Measurements from ENCODE around the gene TOB2. TPM values are rescaled to one million over a fixed set of nuclear protein-coding genes. Genes with fewer than 3 reads are reported as not detected.

Gene TOB2
- total and polyA plus RNA-seq, 11 donors: 29.0 to 74.5 (median 44.9) TPM

DNA sequence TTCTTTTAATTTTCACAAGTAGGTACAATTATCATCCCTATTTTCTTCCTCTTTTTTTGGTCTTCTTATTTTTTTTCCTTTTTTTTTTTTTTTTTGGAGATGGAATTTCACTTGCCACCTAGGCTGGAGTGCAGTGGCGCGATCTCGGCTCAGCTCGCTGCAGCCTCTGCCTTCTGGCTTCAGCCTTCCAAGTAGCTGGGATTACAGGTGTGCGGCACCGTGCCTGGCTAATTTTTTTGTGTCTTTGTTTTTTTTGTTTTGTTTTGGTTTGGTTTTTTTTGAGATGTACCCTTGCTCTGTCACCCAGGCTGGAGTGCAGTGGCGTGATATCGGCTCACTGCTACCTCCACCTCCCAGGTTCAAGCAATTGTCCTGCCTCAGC is 16.7 kb downstream of the TOB2 start:
- intact Hi-C loops (cut with DNase I): no loop called here
- TF ChIP-seq POLR2A (IDR thresholded peaks at IDR 0.05) (no peak), CTCF (IDR thresholded peaks at IDR 0.05) (no peak)
- no peak for ATAC-seq
- no peak for DNase-seq
- H3K27ac ChIP-seq: no peak overlapping the region
- H3K36me3 ChIP-seq: peaks cover 0 to 72% (median 56%) of the 10 kb centered on the region in 9 donors
- WGBS, 4 donors: 95 to 98% (median 96%) methylated on average over 8 of the region's 8 CpGs
- H3K27me3 ChIP-seq: no peaks in the 10 kb centered on the region
- no peaks in the 10 kb centered on the region for H3K9me3 ChIP-seq
- H3K4me1 ChIP-seq: peaks cover 0 to 25% (median 13%) of the 10 kb centered on the region in 12 donors
- H3K4me3 ChIP-seq: no peak overlapping the region

DNA sequence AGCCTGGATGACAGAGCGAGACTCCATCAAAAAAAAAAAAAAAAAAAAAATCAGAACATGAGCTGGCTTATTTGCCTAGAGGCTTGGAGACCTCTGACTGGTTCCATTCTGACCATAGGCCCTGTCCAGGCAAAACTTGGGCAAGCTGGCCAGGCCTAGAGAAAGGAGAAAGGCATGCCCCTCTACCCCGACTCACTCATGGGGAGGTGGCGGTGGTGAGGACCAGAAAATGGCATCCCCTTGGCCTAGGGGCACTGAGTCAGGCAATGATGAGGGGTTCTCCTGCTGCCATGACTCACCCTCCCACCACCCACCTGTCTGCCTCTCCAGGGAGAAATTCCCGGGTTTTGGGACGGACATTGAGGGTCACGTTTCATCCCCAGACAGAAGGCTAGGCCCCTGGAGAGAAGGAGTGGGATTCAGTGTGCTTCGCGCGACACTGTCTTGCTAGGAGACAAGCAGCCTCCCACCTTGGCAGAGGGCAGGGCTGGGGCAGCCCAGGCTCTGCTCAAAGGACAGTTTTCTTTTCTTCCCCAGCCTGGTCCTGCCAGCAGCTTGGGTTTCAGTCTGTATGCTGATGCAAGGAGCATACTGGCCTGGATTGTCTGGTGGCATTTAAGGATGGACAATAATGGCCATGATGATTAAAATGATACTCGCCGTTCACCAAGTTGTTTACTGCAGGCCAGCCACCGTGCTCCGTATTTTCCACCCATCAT is 17.2 kb downstream of the TOB2 start:
- intact Hi-C loops (cut with DNase I): no loop called here
- DNase-seq: no peak
- H3K27me3 ChIP-seq: no peaks in the 10 kb centered on the region
- TF ChIP-seq CTCF (IDR thresholded peaks at IDR 0.05) (no peak), POLR2A (IDR thresholded peaks at IDR 0.05) (no peak)
- H3K4me1 ChIP-seq: peaks cover 0 to 19% (median 8%) of the 10 kb centered on the region in 12 donors
- no peak overlapping the region for H3K4me3 ChIP-seq
- ATAC-seq: peak in 1 of 4 donors; percentile 17
- no peak overlapping the region for H3K27ac ChIP-seq
- no peaks in the 10 kb centered on the region for H3K9me3 ChIP-seq
- 82 to 91% (median 89%) methylated on average over 13 of the region's 13 CpGs for WGBS, 4 donors
- peaks cover 0 to 72% (median 56%) of the 10 kb centered on the region in 9 donors for H3K36me3 ChIP-seq

DNA sequence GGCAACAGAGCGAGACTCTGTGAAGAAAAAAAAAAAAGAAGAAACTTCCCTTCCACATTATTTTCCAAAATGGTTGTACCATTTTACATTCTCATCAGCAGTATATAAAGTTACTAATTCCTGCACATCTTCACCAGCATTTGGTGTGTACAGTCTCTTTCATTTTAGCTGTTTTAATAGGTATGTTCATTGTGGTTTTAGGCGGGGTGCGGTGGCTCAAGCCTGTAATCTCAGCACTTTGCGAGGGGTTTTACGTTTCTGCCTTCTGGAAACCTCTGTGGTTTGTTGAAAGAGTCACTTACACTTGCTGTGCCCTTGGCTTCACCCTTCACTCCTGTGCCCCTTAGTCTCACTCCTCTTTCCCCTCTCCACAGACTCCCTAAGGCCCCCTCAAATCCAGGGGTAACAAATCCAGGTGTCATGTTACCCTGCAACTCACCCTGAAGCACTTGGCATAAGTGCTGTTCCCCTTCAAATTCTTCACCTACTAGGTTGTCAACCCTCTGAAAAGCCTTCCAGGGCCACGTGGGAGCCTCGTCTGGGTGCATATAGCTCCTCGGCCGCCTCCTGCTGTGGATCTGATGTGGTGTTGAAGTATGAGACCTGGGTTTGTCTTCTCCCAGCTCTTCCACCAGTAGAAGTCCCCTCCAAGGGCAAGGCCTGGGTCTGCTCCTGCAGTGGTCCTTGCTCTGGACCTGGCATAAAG is 20.8 kb downstream of the TOB2 start:
- no peak overlapping the region for H3K4me3 ChIP-seq
- intact Hi-C loops (cut with DNase I): no loop called here
- no peaks in the 10 kb centered on the region for H3K9me3 ChIP-seq
- ATAC-seq: no peak
- H3K27ac ChIP-seq: no peak overlapping the region
- WGBS, 4 donors: 65 to 82% (median 68%) methylated on average over 9 of the region's 9 CpGs
- no peaks in the 10 kb centered on the region for H3K27me3 ChIP-seq
- no peak for DNase-seq
- no peak for TF ChIP-seq POLR2A (IDR thresholded peaks at IDR 0.05)
- TF ChIP-seq CTCF (IDR thresholded peaks at IDR 0.05): no peak
- H3K36me3 ChIP-seq: peaks cover 0 to 57% (median 40%) of the 10 kb centered on the region in 9 donors
- no peaks in the 10 kb centered on the region for H3K4me1 ChIP-seq

DNA sequence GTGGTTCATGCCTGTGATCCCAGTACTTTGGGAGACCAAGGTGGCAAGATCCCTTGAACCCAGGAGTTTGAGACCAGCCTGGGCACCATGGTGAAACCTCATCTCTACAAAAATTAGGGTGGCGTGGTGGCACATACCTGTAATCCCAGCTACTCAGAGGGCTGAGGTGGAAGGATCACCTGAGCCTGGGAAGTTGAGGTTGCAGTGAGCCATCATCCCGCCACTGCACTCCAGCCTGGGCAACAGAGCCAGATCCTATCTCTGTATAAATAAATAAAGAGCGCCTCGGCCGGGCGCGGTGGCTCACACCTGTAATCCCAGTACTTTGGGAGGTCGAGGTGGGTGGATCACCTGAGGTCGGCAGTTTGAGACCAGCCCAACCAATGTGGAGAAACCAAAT is 27.9 kb downstream of the TOB2 start:
- H3K4me1 ChIP-seq: peaks cover 2 to 52% (median 32%) of the 10 kb centered on the region in 12 donors
- intact Hi-C loops (cut with DNase I): loop anchor here in 1 of 10 donors (2.0 kb wide), 1 partner anchor 24 kb away; no protein-coding TSS in a partner anchor
- no peak overlapping the region for H3K4me3 ChIP-seq

More for the DNA sequence above, 27.9 kb downstream of the TOB2 start:
- 90 to 98% (median 94%) methylated on average over 9 of the region's 9 CpGs for WGBS, 4 donors
- Histone ChIP-seq H3K9me3 (no peaks in the 10 kb centered on the region), H3K27ac (peak overlapping the region; percentile 30 to 98 (median 90)), H3K36me3 (peaks cover 0 to 12% (median 10%) of the 10 kb centered on the region in 9 donors), H3K27me3 (no peaks in the 10 kb centered on the region)
- DNase-seq: no peak
- ATAC-seq: no peak
- no peak for TF ChIP-seq POLR2A (IDR thresholded peaks at IDR 0.05)
- no peak for TF ChIP-seq CTCF (IDR thresholded peaks at IDR 0.05)
